ENCODE results near the gene POR. TPM values are rescaled to one million over a fixed set of nuclear protein-coding genes. Genes with fewer than 3 reads are reported as not detected.

Gene POR
- total RNA-seq, 3 donors from 2014 or later = 40.8 to 63.6 (median 57.7) TPM

Other genes with a start within 250 kb of the POR start
- gene HIP1, start 176.2 kb upstream of the POR start, total RNA-seq = 1 to 10 TPM in 2 of 3 donors, under 1 TPM in 1; 0.90 to 2.3 (median 1.3) TPM
- gene CCL26, start 142.9 kb upstream of the POR start, total RNA-seq = not detected
- not detected for gene CCL24, start 101.3 kb upstream of the POR start, total RNA-seq
- gene RHBDD2, start 36.1 kb upstream of the POR start, total RNA-seq = 10 to 100 TPM; 28.0 to 35.5 (median 33.3) TPM
- gene TMEM120A, start 79.4 kb downstream of the POR start, total RNA-seq = 10 to 100 TPM; 20.4 to 26.6 (median 20.6) TPM
- 10 to 100 TPM; 19.6 to 34.5 (median 20.6) TPM for gene STYXL1, start 132.8 kb downstream of the POR start, total RNA-seq
- gene MDH2, start 133.0 kb downstream of the POR start, total RNA-seq = 100 to 1,000 TPM; 274 to 310 (median 296) TPM